ENCODE results near the gene MAPKAP1.

DNA sequence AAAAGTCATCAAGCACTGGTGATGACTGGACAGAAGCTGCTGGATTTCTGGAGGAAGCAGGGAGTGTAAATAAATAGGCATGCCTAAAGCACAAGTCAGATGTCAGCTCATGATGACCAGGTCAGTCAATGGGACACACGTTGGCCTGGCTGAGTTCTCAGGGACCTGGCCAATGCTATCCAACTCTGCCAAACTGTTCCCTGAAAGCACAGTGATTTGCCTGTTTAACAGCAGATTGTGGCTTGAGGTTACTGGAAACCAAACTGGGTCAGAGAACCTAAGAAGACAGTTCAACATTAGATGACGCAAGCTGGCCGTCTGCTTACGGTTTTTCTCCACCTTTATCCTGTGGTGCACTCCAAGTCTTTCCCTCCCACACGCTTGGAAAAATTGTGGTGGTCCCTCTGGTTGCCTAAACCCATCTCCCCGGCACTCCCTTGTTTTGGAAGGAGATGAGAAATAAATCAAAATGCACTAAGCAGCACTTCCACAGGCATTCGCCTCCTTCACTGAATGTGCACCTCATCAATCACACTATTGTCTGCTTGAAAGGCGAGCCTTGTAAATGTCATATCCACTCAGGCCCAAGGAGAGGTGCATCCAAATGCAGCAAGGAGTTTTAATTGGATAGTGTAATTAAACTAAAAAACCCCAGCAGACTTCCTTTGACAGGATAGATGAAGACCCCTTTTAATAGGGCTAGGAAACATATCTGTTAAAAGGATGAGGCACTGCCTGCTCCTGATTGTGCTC lies 245.9 kb downstream of the MAPKAP1 start:
- TF ChIP-seq POLR2A (IDR thresholded peaks at IDR 0.05; ENCODE audit: low read length) (no peak), GATA1 (IDR thresholded peaks at IDR 0.05; ENCODE audit: low read depth, low read length) (no peak)
